Measurements from ENCODE around the gene TM4SF5. TPM values are rescaled to one million over a fixed set of nuclear protein-coding genes. Genes with fewer than 3 reads are reported as not detected.

TM4SF5 gene
- total and polyA plus RNA-seq, 7 donors, result 0.34 TPM; not detected in 6

- DNase-seq, result peak in 1 of 2 donors; percentile 37
- whole genome bisulfite sequencing, 3 donors, result 1 to 2% (median 2%) methylated on average over 7 of the region's 7 CpGs
- TF ChIP-seq CTCF (IDR thresholded peaks at IDR 0.05), result no peak
- peaks cover 7% of the 10 kb centered on the region for H3K4me1 ChIP-seq
- no peaks in the 10 kb centered on the region for H3K27me3 ChIP-seq (ENCODE audit: insufficient read depth in 3 of 3, low read length in 2 of 3)
- intact Hi-C loops (cut with DNase I), result loop anchor here in 1 of 2 donors (5.0 kb wide), 1 partner anchor 41 kb away; no protein-coding TSS in a partner anchor
- H3K4me3 ChIP-seq, result peak overlapping the region; percentile 84
- ATAC-seq, result peak in 3 of 4 donors; percentile 59 to 76 (median 63)
- peak overlapping the region; percentile 79 for H3K27ac ChIP-seq
- H3K9me3 ChIP-seq, result no peaks in the 10 kb centered on the region
- peaks cover 10 to 24% of the 10 kb centered on the region in 2 donors for H3K36me3 ChIP-seq (ENCODE audit: insufficient read depth in 1 of 2, low read depth in 1 of 2)
These were observed 24.9 kb downstream of the TM4SF5 start for GRCh38 chr17:4796552-4796920.

- Histone ChIP-seq H3K4me1 (peaks cover 7% of the 10 kb centered on the region), H3K27me3 (ENCODE audit: insufficient read depth in 3 of 3, low read length in 2 of 3) (no peaks in the 10 kb centered on the region), H3K4me3 (no peak overlapping the region), H3K9me3 (no peaks in the 10 kb centered on the region), H3K36me3 (ENCODE audit: insufficient read depth in 1 of 2, low read depth in 1 of 2) (peaks cover 10 to 24% of the 10 kb centered on the region in 2 donors), H3K27ac (no peak overlapping the region)
- DNase-seq (peak in 1 of 2 donors; percentile 8), ATAC-seq (no peak)
- intact Hi-C loops (cut with DNase I), result no loop called here
- no peak for TF ChIP-seq CTCF (IDR thresholded peaks at IDR 0.05)
- WGBS, 3 donors, result 71 to 77% (median 74%) methylated on average over 10 of the region's 10 CpGs
These were observed 28.9 kb downstream of the TM4SF5 start for GRCh38 chr17:4800462-4801196.

- no peak within 1 kb of the TSS for H3K27ac ChIP-seq
- H3K4me1 ChIP-seq, result peaks cover 4% of the 10 kb centered on the region
- DNase-seq (peak in 1 of 2 donors; percentile 28), ATAC-seq (no peak)
- intact Hi-C loops (cut with DNase I), result no loop called here
- WGBS, 3 donors, result 74 to 80% (median 77%) methylated on average over 9 of the region's 9 CpGs
- TF ChIP-seq CTCF (IDR thresholded peaks at IDR 0.05), result no peak
- no peak within 1 kb of the TSS for H3K4me3 ChIP-seq
- H3K36me3 ChIP-seq (ENCODE audit: insufficient read depth in 1 of 2, low read depth in 1 of 2), result peaks cover 10 to 23% of the 10 kb centered on the region in 2 donors
- H3K9me3 ChIP-seq, result no peaks in the 10 kb centered on the region
- no peaks in the 10 kb centered on the region for H3K27me3 ChIP-seq (ENCODE audit: insufficient read depth in 3 of 3, low read length in 2 of 3)
These were observed 30.5 kb downstream of the TM4SF5 start, which contains the start of gene C17orf114 for GRCh38 chr17:4802228-4802627. C17orf114 (minus strand) TSS chr17:4802328.

GRCh38 chr17:4806456-4806776, 34.7 kb downstream of the TM4SF5 start:
- Histone ChIP-seq H3K27ac (peak overlapping the region; percentile 63), H3K27me3 (ENCODE audit: insufficient read depth in 3 of 3, low read length in 2 of 3) (no peaks in the 10 kb centered on the region), H3K4me3 (peak overlapping the region; percentile 87), H3K9me3 (no peaks in the 10 kb centered on the region), H3K4me1 (peaks cover 16% of the 10 kb centered on the region), H3K36me3 (ENCODE audit: insufficient read depth in 1 of 2, low read depth in 1 of 2) (peaks cover 0 to 6% of the 10 kb centered on the region in 2 donors)
- no peak for DNase-seq
- TF ChIP-seq CTCF (IDR thresholded peaks at IDR 0.05), result no peak
- WGBS, 3 donors, result 2 to 5% (median 4%) methylated on average over 14 to 16 of the region's 16 CpGs
- no peak for ATAC-seq
- intact Hi-C loops (cut with DNase I), result no loop called here
